ENCODE measurements around the gene CHST8.

- no peak for TF ChIP-seq TEF (CRISPR knock-in tag; IDR thresholded peaks at IDR 0.05)
- no peak for TF ChIP-seq POLR2AphosphoS2 (IDR thresholded peaks at IDR 0.05; ENCODE audit: low read depth, low read length)
- TF ChIP-seq MTERF4 (CRISPR knock-in tag; IDR thresholded peaks at IDR 0.05), result no peak
- no peak for TF ChIP-seq FOSL2 (CRISPR knock-in tag; IDR thresholded peaks at IDR 0.05)
- TF ChIP-seq CHD2 (IDR thresholded peaks at IDR 0.05; ENCODE audit: low read depth, low read length), result no peak
- no peak for TF ChIP-seq EZH2 (conservative IDR thresholded peaks at IDR 0.05; ENCODE audit: low read depth, low read length)
- no peak for TF ChIP-seq CTCF (CRISPR knock-in tag; IDR thresholded peaks at IDR 0.05)
- TF ChIP-seq MYC (CRISPR knock-in tag; IDR thresholded peaks at IDR 0.05; ENCODE audit: borderline replicate concordance), result no peak
- TF ChIP-seq PCBP1 (IDR thresholded peaks at IDR 0.05; ENCODE audit: borderline replicate concordance, low read depth, low read length), result no peak
- no peak for TF ChIP-seq MTA1 (CRISPR knock-in tag; IDR thresholded peaks at IDR 0.05; ENCODE audit: borderline replicate concordance)
- TF ChIP-seq NR2C2 (CRISPR knock-in tag; IDR thresholded peaks at IDR 0.05; ENCODE audit: borderline replicate concordance), result no peak
- TF ChIP-seq HMG20B (CRISPR knock-in tag; conservative IDR thresholded peaks at IDR 0.05), result no peak
- no peak for TF ChIP-seq ZBTB7A (CRISPR knock-in tag; IDR thresholded peaks at IDR 0.05)
Observed at GRCh38 chr19:33572929-33573328, 48.8 kb upstream of the CHST8 start.

All from HepG2 (cell line).